CD8-positive, alpha-beta memory T cell (primary cell): Measurements from ENCODE around the gene MAP2K3. TPM values are rescaled to one million over a fixed set of nuclear protein-coding genes. Genes with fewer than 3 reads are reported as not detected.
"Not testable (repeated sequence)": the region's sequence is repeated elsewhere in the genome, so short reads cannot be mapped to it uniquely, and the experiment has no call there.

Experiments
- CTCF ChIA-PET: fragments of 350-600 bp; sonication (Branson Sonifier 250); formaldehyde crosslinking; loops from one replicate; lab custom pipeline; 2021; ENCODE audit warnings: antibody characterized with exemption; lab: Charles Lee
- POLR2A ChIA-PET: fragments of 350-600 bp; sonication (Branson Sonifier 250); formaldehyde crosslinking; loops from one replicate; lab custom pipeline; 2021; ENCODE audit warnings: antibody characterized with exemption; lab: Charles Lee
- DNase-seq, 5 donors: peaks; one replicate each; pipeline versions ENCODE4 v3.0.0 to v3.0.0-alpha.2; 2020 to 2022; ENCODE audit warnings: mixed read lengths in 1 of 5
- H3K27ac ChIP-seq: one replicate; pipeline ENCODE4 v1.7.0; 2013; ENCODE audit warnings: low read depth, mild to moderate bottlenecking, low read length, moderate library complexity
- H3K27me3 ChIP-seq: 2 replicates; pipeline ENCODE4 v1.7.0; 2013; ENCODE audit warnings: low read length, mild to moderate bottlenecking; ENCODE audit not compliant: insufficient read depth, poor library complexity, severe bottlenecking
- H3K36me3 ChIP-seq: 2 replicates; pipeline ENCODE4 v1.7.0; 2013; ENCODE audit warnings: mild to moderate bottlenecking, low read length, moderate library complexity; ENCODE audit not compliant: insufficient read depth
- H3K4me1 ChIP-seq: 2 replicates; pipeline ENCODE4 v1.7.0; 2013; ENCODE audit warnings: mild to moderate bottlenecking, low read length, moderate library complexity; ENCODE audit not compliant: insufficient read depth
- H3K4me3 ChIP-seq: 2 replicates; pipeline ENCODE4 v1.7.0; 2013; ENCODE audit warnings: mild to moderate bottlenecking, low read length
- H3K9me3 ChIP-seq: 2 replicates; pipeline ENCODE4 v1.7.0; 2013; ENCODE audit warnings: mild to moderate bottlenecking, low read length
- H3K27ac Mint-ChIP-seq, 8 donors: one replicate each; pipeline ENCODE4 v1.8.0; 2020 to 2021; ENCODE audit warnings: mixed read lengths in 8 of 8, mild to moderate bottlenecking in 6 of 8, inconsistent platforms in 3 of 8, moderate library complexity in 3 of 8
- H3K27me3 Mint-ChIP-seq, 2 donors: one replicate each; pipeline ENCODE4 v1.8.0; 2020 to 2021; ENCODE audit warnings: mixed read lengths in 2 of 2, mild to moderate bottlenecking in 1 of 2, moderate library complexity in 1 of 2
- H3K36me3 Mint-ChIP-seq, 3 donors: one replicate each; pipeline ENCODE4 v1.8.0; 2020 to 2021; ENCODE audit warnings: mixed read lengths in 3 of 3, inconsistent platforms in 1 of 3, mild to moderate bottlenecking in 1 of 3
- H3K4me1 Mint-ChIP-seq, 3 donors: one replicate each; pipeline ENCODE4 v1.8.0; 2020 to 2021; ENCODE audit warnings: mixed read lengths in 3 of 3, inconsistent platforms in 1 of 3, mild to moderate bottlenecking in 1 of 3
- H3K4me3 Mint-ChIP-seq, 7 donors: one replicate each; pipeline ENCODE4 v1.8.0; 2020 to 2021; ENCODE audit warnings: mixed read lengths in 7 of 7, mild to moderate bottlenecking in 6 of 7, moderate library complexity in 4 of 7, inconsistent platforms in 2 of 7
- H3K9me3 Mint-ChIP-seq, 5 donors: one replicate each; pipeline ENCODE4 v1.8.0; 2020 to 2022; ENCODE audit warnings: mixed read lengths in 5 of 5, mild to moderate bottlenecking in 3 of 5, moderate library complexity in 2 of 5, inconsistent platforms in 1 of 5
- polyA plus RNA-seq: library from polyadenylated mRNA; unstranded; fragments of 300-500 nt; fragmentation: Illumina TruSeq; gene quantifications from one replicate; pipeline ENCODE4 v1.2.3, GENCODE V29; 2021
- total RNA-seq, 2 experiments: library from RNA; stranded (reverse); gene quantifications; one replicate each; pipeline ENCODE4 v1.2.3, GENCODE V29; 2021

Gene MAP2K3
- total and polyA plus RNA-seq, 3 experiments from 2014 or later, result 99.8 to 150 (median 139) TPM

DNA sequence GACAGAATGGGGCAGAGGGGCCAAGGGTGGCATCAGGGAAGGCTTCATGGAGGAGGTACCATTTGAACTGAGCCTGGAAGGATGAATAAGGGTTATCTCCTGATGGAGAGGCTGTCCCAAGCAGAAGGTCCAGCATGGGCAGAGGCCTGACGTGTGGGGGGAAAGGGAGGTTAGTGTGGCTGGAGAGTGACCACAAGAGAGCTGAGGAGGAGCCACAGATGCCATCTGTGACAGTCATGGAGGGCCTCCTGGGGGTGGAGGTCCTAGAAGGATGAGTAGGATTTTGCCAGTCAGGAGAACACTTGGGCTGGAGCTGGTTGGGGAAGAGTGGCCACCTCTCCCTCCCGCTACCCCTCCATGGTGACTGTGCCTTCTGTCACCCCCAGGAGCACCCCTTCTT lies 29.2 kb downstream of the MAP2K3 start:
- H3K4me3 Mint-ChIP-seq, H3K4me1 ChIP-seq, H3K9me3 Mint-ChIP-seq, H3K27me3 ChIP-seq, POLR2A ChIA-PET, H3K9me3 ChIP-seq, CTCF ChIA-PET, H3K36me3 ChIP-seq, H3K4me3 ChIP-seq, H3K27ac ChIP-seq, H3K4me1 Mint-ChIP-seq, H3K27me3 Mint-ChIP-seq: not testable (repeated sequence)
- peaks cover 1 to 50% (median 2%) of the 10 kb centered on the region in 3 donors for H3K36me3 Mint-ChIP-seq
- DNase-seq, result peak in 1 of 5 donors; percentile 13
- H3K27ac Mint-ChIP-seq, result peak overlapping the region in 1 of 8 donors; percentile 72

DNA sequence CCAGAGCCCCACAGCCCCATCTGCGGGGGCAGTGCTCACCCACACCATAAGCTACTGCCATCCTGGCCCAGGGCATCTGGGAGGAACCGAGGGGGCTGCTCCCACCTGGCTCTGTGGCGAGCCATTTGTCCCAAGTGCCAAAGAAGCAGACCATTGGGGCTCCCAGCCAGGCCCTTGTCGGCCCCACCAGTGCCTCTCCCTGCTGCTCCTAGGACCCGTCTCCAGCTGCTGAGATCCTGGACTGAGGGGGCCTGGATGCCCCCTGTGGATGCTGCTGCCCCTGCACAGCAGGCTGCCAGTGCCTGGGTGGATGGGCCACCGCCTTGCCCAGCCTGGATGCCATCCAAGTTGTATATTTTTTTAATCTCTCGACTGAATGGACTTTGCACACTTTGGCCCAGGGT lies 29.8 kb downstream of the MAP2K3 start:
- H3K27me3 Mint-ChIP-seq, H3K4me1 Mint-ChIP-seq, H3K27ac Mint-ChIP-seq, H3K4me1 ChIP-seq, H3K9me3 Mint-ChIP-seq, POLR2A ChIA-PET, H3K27ac ChIP-seq, H3K9me3 ChIP-seq, H3K36me3 ChIP-seq, H3K27me3 ChIP-seq, H3K4me3 ChIP-seq, CTCF ChIA-PET, H3K4me3 Mint-ChIP-seq: not testable (repeated sequence)
- H3K36me3 Mint-ChIP-seq, result peaks cover 0 to 45% (median 0%) of the 10 kb centered on the region in 3 donors
- DNase-seq, result peak in 1 of 5 donors; percentile 30

DNA sequence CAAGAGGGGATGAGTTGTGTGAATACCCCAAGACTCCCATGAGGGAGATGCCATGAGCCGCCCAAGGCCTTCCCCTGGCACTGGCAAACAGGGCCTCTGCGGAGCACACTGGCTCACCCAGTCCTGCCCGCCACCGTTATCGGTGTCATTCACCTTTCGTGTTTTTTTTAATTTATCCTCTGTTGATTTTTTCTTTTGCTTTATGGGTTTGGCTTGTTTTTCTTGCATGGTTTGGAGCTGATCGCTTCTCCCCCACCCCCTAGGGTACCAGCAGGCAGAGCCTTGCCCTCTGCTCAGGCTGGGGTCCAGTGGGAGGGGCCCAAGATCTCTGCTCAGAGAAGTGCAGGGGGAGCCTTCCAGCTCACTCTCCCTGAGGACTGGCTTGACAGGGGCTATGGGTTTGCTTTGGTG lies 30.2 kb downstream of the MAP2K3 start:
- H3K27ac ChIP-seq, H3K4me3 Mint-ChIP-seq, CTCF ChIA-PET, POLR2A ChIA-PET, H3K4me1 Mint-ChIP-seq, H3K36me3 ChIP-seq, H3K27me3 ChIP-seq, H3K27ac Mint-ChIP-seq, H3K27me3 Mint-ChIP-seq, H3K9me3 ChIP-seq, H3K9me3 Mint-ChIP-seq, H3K4me1 ChIP-seq, H3K4me3 ChIP-seq: not testable (repeated sequence)
- H3K36me3 Mint-ChIP-seq, result peaks cover 0 to 45% (median 0%) of the 10 kb centered on the region in 3 donors
- peak in 1 of 5 donors; percentile 43 for DNase-seq

DNA sequence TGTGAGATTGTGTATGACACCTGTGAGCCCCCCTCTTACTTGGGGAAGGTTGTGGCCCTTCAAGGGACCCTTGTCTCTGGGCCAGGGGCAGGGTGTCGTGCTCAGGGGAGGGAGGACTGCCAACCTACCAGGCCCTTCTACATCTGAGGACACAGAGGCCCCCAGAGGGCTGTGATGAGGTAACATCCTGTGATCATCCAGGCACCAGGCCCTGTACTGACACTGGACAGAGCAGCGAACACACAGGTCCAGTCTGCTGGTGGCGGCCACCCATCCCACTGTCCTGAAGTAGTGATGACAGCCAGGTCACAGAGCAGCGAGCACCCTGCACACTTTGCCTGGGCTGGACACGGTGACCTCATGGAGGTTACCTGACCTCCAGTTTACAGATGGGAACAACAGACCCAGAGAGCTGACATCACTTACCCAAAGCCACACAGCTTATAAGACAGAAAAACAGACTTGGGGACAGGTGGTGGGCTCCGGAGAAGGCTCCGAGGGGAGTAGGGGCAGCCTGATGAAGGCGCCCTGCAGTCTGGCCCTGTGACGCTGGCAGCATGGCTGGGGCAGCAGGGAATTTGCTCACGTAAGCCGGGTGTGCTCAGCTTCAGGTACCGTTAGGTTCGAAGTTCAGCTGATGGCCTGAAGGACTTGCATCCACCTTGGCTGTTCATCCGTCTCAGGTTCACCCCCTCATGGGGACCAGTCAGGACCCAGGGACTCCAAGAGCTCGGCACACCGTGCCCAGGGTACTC lies 30.9 kb downstream of the MAP2K3 start:
- H3K4me3 Mint-ChIP-seq, H3K4me1 ChIP-seq, H3K9me3 Mint-ChIP-seq, H3K4me1 Mint-ChIP-seq, H3K27ac Mint-ChIP-seq, H3K27me3 Mint-ChIP-seq, POLR2A ChIA-PET, H3K36me3 ChIP-seq, H3K27ac ChIP-seq, H3K9me3 ChIP-seq, CTCF ChIA-PET, H3K4me3 ChIP-seq, H3K27me3 ChIP-seq: not testable (repeated sequence)
- DNase-seq, result peak in 1 of 5 donors; percentile 31
- peaks cover 0 to 39% (median 0%) of the 10 kb centered on the region in 3 donors for H3K36me3 Mint-ChIP-seq

DNA sequence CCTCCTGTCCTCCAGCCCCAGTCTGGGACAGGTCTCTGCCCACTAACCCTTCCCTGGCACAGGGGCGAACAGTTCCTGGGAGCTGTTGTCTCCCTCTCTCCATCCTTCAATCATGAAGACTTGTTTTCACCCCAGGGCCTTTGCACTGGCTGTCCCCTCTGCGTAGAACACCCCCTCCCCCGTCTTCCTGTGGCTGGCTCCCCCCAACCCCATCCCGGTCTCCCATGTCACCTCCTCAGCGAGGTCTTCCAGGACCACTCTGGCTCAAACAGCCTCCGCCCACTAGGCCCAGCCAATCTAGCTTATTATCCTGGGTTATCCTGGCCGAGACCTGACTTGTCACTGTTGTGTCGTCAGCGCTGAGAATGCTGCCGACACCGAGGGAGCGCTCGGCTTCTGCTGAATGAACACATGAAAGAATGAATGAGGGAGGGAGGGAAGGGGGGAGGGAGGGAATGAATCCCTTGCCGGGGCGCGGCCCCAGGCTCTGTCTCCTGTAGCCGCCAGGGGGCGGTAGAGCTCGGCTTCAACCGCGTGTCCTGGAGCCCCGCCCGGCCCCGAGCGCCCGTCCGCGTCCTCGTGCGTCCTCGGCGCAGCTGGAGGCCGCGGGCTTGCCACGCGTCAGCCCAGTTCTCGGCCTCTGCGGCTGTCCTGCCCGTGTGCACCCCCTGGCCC lies 31.8 kb downstream of the MAP2K3 start:
- H3K9me3 Mint-ChIP-seq, H3K27ac ChIP-seq, H3K36me3 ChIP-seq, CTCF ChIA-PET, H3K27me3 ChIP-seq, H3K27me3 Mint-ChIP-seq, H3K27ac Mint-ChIP-seq, H3K4me1 Mint-ChIP-seq, POLR2A ChIA-PET, H3K9me3 ChIP-seq, H3K4me1 ChIP-seq, H3K4me3 ChIP-seq: not testable (repeated sequence)
- Mint-ChIP-seq H3K36me3 (peaks cover 0 to 31% (median 0%) of the 10 kb centered on the region in 3 donors), H3K4me3 (peak overlapping the region in 1 of 7 donors; percentile 20)
- DNase-seq, result peak in 2 of 5 donors; percentile 9 to 30

DNA sequence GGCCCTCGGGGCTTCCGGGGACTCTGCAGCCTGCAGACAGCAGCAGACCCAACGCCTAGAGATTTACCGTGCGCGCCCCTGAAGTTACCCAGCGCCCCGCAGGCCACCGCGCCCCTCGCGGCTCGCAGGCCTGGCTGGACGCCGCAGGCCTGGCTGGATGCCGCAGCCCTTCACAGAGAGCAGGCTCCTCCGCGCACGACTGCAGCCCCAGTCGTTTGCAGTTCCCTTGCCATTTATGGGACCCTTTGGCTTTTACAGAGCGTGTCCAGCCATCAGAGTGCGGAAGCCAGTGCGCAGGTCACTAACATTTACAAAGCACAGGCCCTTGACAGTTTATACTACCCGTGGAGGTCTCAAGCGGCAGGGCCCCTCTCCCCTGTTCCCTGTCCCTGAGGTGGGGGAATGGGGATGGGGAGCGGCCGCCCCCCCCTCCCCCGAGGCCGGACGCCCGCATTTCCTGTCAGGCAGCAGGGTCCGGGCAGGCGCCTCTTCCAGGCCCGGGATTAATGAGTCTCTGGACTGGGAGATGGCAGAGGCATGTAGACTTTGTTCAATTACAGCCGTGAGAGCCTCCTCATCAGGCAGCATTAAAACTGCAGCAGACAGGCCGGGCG lies 32.5 kb downstream of the MAP2K3 start:
- H3K4me3 Mint-ChIP-seq, H3K4me1 Mint-ChIP-seq, H3K27ac Mint-ChIP-seq, H3K36me3 ChIP-seq, H3K4me1 ChIP-seq, H3K27me3 ChIP-seq, H3K27ac ChIP-seq, POLR2A ChIA-PET, H3K9me3 Mint-ChIP-seq, H3K9me3 ChIP-seq, H3K27me3 Mint-ChIP-seq, H3K4me3 ChIP-seq, CTCF ChIA-PET: not testable (repeated sequence)
- H3K36me3 Mint-ChIP-seq, result peaks cover 0 to 26% (median 0%) of the 10 kb centered on the region in 3 donors
- peak in 1 of 5 donors; percentile 34 for DNase-seq

DNA sequence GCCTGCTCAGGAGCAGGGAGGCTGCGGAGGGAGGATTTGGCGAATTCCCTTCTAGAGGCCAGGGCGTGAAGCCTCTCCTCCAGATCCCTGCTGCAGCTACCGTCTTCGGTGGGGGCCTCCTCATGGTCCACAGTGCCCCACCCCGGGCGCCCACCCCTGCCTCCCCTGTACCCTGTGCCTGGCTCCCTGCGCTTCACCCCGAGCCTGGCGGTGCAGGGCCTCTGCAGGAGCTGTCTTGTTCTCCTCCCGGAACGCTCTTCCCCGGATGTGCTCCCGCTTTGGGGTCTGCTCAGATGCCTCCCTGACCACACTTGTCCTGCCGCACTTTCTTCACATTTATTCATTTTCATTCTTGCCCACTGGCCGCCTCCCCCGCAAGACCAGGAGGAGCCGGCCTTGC lies 33.3 kb downstream of the MAP2K3 start:
- CTCF ChIA-PET, result not testable (repeated sequence)

DNA sequence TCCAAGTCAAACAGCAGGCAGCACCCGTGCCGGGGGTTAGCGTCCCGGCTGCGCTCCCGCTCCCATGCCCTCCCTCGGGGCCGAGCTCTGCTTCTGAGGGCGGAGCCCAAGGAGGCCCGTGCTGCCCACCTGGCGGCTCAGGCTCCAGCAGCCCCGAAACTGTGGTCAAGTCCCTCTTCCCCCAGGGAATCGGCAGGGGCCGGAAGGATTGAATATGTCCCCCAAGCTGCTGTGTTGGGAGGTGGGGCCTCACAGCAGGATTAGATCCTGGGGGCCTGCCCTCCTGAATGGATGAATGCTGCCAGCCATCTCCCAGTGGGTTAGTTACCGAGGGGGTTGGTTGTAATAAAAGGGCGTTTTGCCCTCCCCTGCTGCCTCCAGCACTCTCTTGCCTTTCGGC lies 33.9 kb downstream of the MAP2K3 start:
- POLR2A ChIA-PET, result no interaction called here

More for the DNA sequence above, 33.3 kb downstream of the MAP2K3 start:
- Mint-ChIP-seq H3K4me3 (peak overlapping the region in 1 of 7 donors; percentile 35), H3K36me3 (peaks cover 0 to 20% (median 0%) of the 10 kb centered on the region in 3 donors)
- H3K27me3 Mint-ChIP-seq, H3K9me3 ChIP-seq, H3K4me1 Mint-ChIP-seq, POLR2A ChIA-PET, H3K9me3 Mint-ChIP-seq, H3K27ac Mint-ChIP-seq, H3K4me3 ChIP-seq, H3K27me3 ChIP-seq, H3K27ac ChIP-seq, H3K4me1 ChIP-seq, H3K36me3 ChIP-seq: not testable (repeated sequence)
- peak in 1 of 5 donors; percentile 47 for DNase-seq

More for the DNA sequence above, 33.9 kb downstream of the MAP2K3 start:
- Histone ChIP-seq H3K36me3 (no peaks in the 10 kb centered on the region), H3K27me3 (no peaks in the 10 kb centered on the region), H3K27ac (no peak overlapping the region), H3K4me3 (no peak overlapping the region), H3K4me1 (no peaks in the 10 kb centered on the region), H3K9me3 (no peaks in the 10 kb centered on the region)
- Mint-ChIP-seq H3K9me3 (no peaks in the 10 kb centered on the region), H3K4me1 (peaks cover 5 to 8% (median 7%) of the 10 kb centered on the region in 3 donors), H3K27ac (no peak overlapping the region), H3K27me3 (peaks cover 3 to 5% of the 10 kb centered on the region in 2 donors), H3K36me3 (peaks cover 0 to 17% (median 0%) of the 10 kb centered on the region in 3 donors), H3K4me3 (no peak overlapping the region)
- CTCF ChIA-PET, result no interaction called here
- peak in 1 of 5 donors; percentile 44 for DNase-seq
